Stimulated activated memory B cell treated with anti-CD40 and anti-IgM and Interleukin-4, amounts not matched to agents 10 μg/mL and 1 μg/mL and 100 μg/mL, for 72 hours (primary cell): Measurements from ENCODE around the gene CYP3A7.
"Not testable (repeated sequence)": the region's sequence is repeated elsewhere in the genome, so short reads cannot be mapped to it uniquely, and the experiment has no call there.

Source experiments
- ATAC-seq: fragments of 150-1000 bp; cut with Tn5 transposase; 2 replicates; pipeline ENCODE4 v1.10.0; 2021
- H3K27ac Mint-ChIP-seq: one replicate; pipeline ENCODE4 v1.8.0; 2022; ENCODE audit warnings: mild to moderate bottlenecking, mixed read lengths
- H3K27me3 Mint-ChIP-seq: one replicate; pipeline ENCODE4 v1.8.0; 2022; ENCODE audit warnings: mixed read lengths
- H3K36me3 Mint-ChIP-seq: one replicate; pipeline ENCODE4 v1.8.0; 2022; ENCODE audit warnings: mixed read lengths
- H3K4me1 Mint-ChIP-seq: one replicate; pipeline ENCODE4 v1.8.0; 2022; ENCODE audit warnings: mixed read lengths
- H3K4me3 Mint-ChIP-seq: one replicate; pipeline ENCODE4 v1.8.0; 2022; ENCODE audit warnings: mild to moderate bottlenecking, moderate library complexity, mixed read lengths
- H3K9me3 Mint-ChIP-seq: one replicate; pipeline ENCODE4 v1.8.0; 2022; ENCODE audit warnings: mixed read lengths

Gene CYP3A7

DNA sequence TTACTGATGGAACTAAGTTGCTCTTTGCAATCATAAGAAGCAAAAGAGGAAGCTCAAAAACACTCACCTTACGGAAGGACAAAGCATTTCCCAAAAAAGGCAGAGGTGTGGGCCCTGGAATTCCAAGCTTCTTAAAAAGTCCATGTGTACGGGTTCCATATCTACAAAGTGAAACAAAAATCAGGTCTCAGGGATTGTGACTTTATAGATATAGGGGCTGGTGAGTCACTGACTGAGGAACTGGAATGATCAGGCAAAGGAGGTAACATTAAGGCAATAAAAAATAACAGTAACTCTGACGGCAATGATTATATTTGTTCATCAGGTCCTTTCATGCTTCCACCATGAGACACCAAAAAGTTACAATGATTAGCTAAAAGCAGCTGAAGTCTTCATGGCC lies 4.0 kb downstream of the CYP3A7 start:
- ATAC-seq, result no peak
- Mint-ChIP-seq H3K4me1 (no peaks in the 10 kb centered on the region), H3K27ac (no peak overlapping the region), H3K27me3 (no peaks in the 10 kb centered on the region), H3K9me3 (no peaks in the 10 kb centered on the region), H3K4me3 (no peak overlapping the region), H3K36me3 (no peaks in the 10 kb centered on the region)

DNA sequence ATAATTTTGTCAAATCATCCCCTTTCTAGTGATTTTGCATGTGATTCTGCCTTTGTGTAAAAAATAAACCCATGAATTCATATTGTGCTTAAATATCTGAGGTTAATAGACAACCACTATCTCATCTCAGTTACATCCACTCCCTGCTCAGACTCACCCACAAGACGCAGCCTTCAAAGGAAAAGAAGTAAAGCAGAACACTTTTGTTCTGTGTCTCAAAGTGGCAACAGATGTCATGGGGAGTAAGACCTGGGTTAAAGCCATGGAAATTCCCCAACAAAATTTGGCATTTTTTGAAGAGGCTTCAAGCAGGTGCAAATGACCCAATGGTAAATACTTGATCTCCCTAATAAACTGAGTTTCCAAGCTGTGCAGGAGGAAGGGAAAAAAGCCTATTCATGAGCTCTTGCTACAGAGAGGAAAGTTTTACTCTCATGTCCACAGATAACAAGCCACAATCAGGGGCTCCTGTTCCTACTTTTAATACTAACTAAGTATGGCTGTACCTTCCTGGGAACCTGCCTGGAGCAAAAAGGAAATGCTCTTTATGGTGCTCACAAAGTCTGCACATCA lies 4.7 kb downstream of the CYP3A7 start:
- Mint-ChIP-seq H3K4me1 (no peaks in the 10 kb centered on the region), H3K27me3 (no peaks in the 10 kb centered on the region), H3K27ac (no peak overlapping the region), H3K9me3 (no peaks in the 10 kb centered on the region), H3K36me3 (no peaks in the 10 kb centered on the region), H3K4me3 (no peak overlapping the region)
- no peak for ATAC-seq

DNA sequence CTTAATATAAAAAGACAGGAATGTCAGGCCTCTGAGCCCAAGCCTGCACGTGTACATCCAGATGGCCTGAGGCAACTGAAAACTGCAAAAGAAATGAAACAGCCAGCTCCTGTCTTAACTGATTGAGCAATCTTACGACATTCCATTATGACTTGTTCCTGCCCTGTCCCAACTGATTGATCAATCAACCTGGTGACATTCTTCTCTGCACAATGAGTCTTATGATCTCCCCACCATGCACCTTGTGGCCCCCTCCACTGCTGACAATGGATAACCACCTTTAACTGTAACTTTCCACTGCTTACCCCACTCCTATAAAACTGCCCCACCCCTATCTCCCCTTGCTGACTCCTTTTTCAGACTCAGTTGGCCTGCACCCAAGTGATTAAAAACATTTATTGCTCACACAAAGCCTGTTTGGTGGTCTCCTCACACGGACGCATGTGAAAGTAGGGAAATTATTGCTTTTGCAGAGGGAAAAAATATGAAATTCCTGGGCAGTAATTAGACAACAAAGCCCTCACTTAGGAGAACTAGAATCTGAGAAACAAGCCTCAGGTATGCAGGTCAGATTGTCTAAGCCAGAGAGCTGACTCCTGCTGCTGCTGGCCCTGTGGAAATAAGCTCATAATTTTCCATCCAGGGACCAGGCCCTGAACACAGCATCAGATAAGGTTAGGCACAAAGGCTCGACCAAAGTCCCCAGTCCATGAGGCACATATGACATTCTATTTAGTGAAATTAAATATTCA lies 5.3 kb downstream of the CYP3A7 start:
- H3K4me3 Mint-ChIP-seq, result no peak overlapping the region
- no peaks in the 10 kb centered on the region for H3K9me3 Mint-ChIP-seq
- H3K27me3 Mint-ChIP-seq, result no peaks in the 10 kb centered on the region
- no peak for ATAC-seq
- no peak overlapping the region for H3K27ac Mint-ChIP-seq
- no peaks in the 10 kb centered on the region for H3K36me3 Mint-ChIP-seq
- H3K4me1 Mint-ChIP-seq, result no peaks in the 10 kb centered on the region

DNA sequence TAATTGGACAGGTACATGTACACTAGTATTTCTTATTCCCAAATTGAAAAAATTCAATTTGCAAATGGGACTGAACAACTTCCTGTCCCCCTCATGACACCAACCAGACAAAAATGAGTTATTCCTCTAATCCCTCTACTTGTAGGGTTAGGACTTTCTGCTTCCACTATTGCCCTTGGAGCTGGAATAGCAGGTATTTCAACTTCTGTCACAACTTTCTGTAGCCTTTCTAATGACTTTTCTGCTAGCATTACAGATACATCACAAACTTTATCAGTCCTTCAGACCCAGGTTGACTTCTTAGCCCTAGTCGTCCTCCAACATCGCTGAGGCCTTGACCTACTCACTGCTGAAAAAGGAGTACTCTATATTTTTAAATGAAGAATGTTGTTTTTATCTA lies 6.4 kb downstream of the CYP3A7 start:
- H3K27ac Mint-ChIP-seq, result no peak overlapping the region
- no peak overlapping the region for H3K4me3 Mint-ChIP-seq
- H3K27me3 Mint-ChIP-seq, result no peaks in the 10 kb centered on the region
- ATAC-seq, result no peak
- H3K9me3 Mint-ChIP-seq, result no peaks in the 10 kb centered on the region
- no peaks in the 10 kb centered on the region for H3K4me1 Mint-ChIP-seq
- no peaks in the 10 kb centered on the region for H3K36me3 Mint-ChIP-seq

DNA sequence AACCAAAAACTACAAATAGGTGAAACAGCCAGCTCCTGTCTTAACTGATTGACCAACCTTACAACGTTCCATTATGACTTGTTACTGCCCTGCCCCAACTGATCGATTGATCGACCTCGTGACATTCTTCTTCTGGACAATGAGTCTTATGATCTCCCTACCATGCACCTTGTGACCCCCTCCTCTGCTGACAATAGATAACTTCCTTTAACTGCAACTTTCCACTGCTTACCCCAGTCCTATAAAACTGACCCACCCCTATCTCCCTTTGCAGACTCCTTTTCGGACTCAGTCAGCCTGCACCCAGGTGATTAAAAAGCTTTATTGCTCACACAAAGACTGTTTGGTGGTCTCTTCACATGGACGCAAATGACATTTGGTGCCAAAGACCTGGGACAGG lies 11.8 kb downstream of the CYP3A7 start:
- not testable (repeated sequence) for H3K27ac Mint-ChIP-seq, H3K4me3 Mint-ChIP-seq, H3K9me3 Mint-ChIP-seq, ATAC-seq, H3K4me1 Mint-ChIP-seq, H3K36me3 Mint-ChIP-seq, H3K27me3 Mint-ChIP-seq

DNA sequence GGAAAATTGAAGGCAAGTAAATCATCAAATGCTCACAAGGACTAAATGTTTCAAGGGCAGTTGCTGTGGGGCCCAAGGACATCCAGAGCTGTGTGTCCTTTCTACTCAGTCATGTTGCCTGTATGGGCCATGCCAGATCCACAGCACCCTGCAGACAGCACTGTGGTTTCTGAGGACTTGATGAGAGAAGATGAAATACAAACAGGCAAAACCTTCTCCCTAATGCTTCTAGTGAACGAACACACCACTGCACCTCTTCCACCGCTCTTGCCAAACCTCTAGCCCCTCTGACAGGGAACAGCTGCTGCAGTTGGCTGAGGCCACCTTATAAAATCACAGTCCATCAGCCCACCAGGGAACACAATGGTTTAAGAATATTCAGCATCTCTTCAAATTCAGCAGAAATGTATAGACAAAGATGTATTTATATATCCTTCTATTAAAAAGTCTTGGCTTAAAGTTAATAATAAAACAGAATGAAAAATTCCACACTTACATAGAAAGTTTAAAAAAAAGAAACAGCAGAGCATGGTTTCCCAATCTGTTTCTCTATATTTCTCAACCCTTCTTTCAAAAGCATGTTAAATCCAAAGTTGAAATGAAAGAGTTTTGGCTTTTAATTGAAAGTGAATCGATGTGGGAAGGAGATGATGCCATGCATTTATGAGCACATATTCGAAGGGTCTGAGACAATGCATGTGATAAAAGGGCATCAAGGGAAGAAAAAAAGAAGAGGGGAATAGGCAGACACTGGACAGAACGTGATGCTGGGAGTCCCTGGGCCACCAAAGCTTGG lies 14.0 kb downstream of the CYP3A7 start:
- Mint-ChIP-seq H3K36me3 (no peaks in the 10 kb centered on the region), H3K27me3 (no peaks in the 10 kb centered on the region), H3K9me3 (no peaks in the 10 kb centered on the region), H3K4me3 (no peak overlapping the region), H3K27ac (no peak overlapping the region), H3K4me1 (no peaks in the 10 kb centered on the region)
- ATAC-seq, result no peak

DNA sequence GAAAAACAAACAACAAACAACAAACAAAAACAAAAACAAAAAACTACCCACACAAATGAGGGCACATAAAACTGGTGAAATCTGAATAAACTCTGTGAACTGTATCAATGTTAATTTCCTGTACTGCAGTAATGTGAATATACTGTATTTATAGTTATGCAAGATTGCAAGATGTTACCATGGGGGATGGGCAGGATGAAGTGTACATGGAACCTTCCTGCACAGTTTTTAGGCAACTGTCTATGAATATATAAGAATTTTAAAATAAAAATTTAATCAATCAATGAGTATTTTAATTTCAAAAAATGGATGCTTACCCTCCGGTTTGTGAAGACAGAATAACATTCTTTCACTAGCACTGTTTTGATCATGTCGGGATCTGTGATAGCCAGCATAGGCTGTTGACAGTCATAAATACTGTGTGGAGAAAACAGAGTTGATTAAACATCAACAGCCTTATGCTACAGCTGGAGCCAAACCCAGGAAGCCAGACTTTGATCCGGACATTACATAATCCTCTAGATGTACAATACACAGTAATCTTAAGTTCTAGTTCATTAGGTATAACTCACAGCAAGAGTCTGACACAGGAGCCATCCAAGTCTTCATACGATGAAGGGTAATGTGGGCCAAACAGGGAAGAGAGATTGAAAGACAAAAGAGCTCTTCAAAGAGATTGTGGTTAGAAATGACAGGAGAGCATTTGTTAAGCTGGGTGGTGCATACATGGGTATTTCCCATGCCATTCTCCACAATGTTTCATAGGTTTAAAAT lies 14.8 kb downstream of the CYP3A7 start:
- Mint-ChIP-seq H3K4me1 (no peaks in the 10 kb centered on the region), H3K27me3 (peaks cover under 1% of the 10 kb centered on the region), H3K27ac (no peak overlapping the region), H3K4me3 (no peak overlapping the region), H3K36me3 (peaks cover 6% of the 10 kb centered on the region), H3K9me3 (no peaks in the 10 kb centered on the region)
- ATAC-seq, result no peak

DNA sequence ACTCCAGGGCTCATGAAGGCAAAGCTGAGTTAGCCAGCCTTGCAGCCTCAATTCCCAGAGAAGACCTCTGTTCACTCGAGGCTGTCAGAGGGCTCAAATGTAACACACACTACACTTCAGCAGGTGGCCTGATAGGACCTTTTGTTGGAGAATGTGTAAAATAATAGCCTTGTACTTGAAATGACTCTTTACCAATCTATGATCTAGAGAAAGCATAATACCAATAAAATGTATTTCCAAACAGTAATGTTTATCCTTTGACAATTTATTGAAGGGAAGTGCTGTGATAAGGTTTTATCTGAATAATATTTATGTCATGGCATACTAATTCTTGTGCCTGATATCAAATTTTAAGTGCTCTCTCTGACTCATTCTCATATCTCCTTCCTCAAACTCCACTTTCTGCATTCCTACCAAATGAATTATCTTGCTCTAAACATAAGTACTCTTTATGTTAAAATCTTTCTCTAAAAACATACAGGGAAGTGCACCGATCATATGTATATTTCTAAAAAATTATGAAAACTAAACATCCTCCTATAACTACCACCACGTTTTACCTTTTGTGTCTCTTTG lies 20.9 kb downstream of the CYP3A7 start:
- peaks cover 3% of the 10 kb centered on the region for H3K9me3 Mint-ChIP-seq

DNA sequence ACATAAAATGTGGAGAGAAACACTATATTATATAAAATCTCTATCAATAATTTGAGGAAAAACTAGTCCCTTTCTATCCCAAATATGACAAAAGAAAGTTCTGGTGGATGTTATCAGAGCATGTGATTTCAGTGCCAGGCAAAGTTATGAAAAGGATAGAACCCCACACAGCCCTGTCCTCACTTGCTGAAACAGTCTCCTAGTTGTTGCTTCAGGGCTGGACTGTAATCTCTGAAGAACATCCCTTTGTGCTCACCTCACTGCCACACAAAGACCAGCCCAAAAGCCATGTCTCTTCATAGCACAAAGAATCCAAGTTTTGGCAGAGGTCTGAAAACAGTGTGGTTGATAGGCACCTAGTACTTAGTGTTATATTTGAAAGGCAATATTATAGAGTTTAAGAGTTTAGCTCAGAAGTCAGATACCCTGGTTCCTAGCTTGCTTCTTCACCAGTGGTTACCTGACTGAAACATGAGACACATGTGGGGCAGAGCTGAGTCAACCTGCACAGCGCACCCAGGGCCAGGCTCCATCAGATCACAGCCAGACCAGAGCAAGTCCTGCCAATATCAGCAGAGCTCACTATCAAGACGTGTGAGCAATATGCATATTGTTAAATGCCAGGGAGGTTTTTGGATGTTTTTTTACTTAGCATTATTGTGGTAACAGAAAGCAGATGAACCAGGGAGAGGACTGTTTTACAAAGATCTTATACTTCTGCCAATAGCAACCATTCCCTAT lies 25.0 kb downstream of the CYP3A7 start:
- H3K27me3 Mint-ChIP-seq, result peaks cover 6% of the 10 kb centered on the region
- peaks cover 30% of the 10 kb centered on the region for H3K36me3 Mint-ChIP-seq
- no peak for ATAC-seq
- no peaks in the 10 kb centered on the region for H3K4me1 Mint-ChIP-seq
- no peak overlapping the region for H3K4me3 Mint-ChIP-seq
- H3K27ac Mint-ChIP-seq, result no peak overlapping the region
- peaks cover 3% of the 10 kb centered on the region for H3K9me3 Mint-ChIP-seq

More for the DNA sequence above, 20.9 kb downstream of the CYP3A7 start:
- Mint-ChIP-seq H3K4me1 (no peaks in the 10 kb centered on the region), H3K36me3 (peaks cover 23% of the 10 kb centered on the region), H3K4me3 (no peak overlapping the region), H3K27ac (no peak overlapping the region), H3K27me3 (peaks cover 8% of the 10 kb centered on the region)
- ATAC-seq, result no peak

DNA sequence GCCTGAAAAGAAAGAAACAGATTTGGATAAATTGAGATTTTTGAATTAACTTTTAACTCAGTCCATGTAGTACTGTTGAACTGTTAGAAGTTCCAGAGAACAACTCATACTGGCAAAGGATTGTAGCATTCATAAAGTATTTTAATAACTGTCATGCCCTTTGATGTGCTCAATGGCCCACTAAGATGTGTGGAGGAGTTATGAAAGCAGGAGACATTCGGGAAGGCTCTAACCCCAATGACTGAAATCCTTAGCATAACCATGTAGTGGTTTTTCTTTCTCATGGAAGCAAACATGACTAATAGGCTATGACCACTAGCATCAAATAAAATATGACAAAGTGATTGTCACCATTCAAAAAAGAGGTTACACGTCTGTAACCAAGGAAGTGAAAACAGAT lies 25.7 kb downstream of the CYP3A7 start:
- Mint-ChIP-seq H3K27ac (no peak overlapping the region), H3K4me1 (no peaks in the 10 kb centered on the region), H3K36me3 (peaks cover 22% of the 10 kb centered on the region), H3K9me3 (peaks cover 2% of the 10 kb centered on the region), H3K27me3 (no peaks in the 10 kb centered on the region), H3K4me3 (no peak overlapping the region)
- no peak for ATAC-seq

DNA sequence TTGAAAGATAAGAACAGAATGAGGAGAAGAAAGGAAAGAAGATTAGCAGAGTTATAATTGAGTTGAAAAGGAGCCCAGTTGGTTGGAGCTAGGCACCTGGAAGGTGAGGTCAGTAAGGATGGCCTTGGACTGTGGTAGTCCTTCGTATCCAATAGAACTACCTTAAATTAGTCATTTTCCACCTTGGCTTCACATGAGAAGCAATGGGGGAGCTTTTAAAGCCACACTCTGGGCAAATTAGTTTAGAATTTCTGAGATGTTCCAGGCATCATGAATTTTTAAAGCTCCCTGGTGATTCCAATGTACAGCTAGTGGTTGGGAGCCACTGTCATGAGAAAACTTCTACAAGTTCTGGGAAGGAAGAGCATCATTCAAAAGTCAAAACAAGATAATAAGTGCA lies 27.9 kb downstream of the CYP3A7 start:
- H3K4me1 Mint-ChIP-seq, result no peaks in the 10 kb centered on the region
- H3K9me3 Mint-ChIP-seq, result no peaks in the 10 kb centered on the region
- no peak for ATAC-seq
- no peak overlapping the region for H3K27ac Mint-ChIP-seq
- peaks cover 9% of the 10 kb centered on the region for H3K27me3 Mint-ChIP-seq
- no peak overlapping the region for H3K4me3 Mint-ChIP-seq
- H3K36me3 Mint-ChIP-seq, result peaks cover 15% of the 10 kb centered on the region

DNA sequence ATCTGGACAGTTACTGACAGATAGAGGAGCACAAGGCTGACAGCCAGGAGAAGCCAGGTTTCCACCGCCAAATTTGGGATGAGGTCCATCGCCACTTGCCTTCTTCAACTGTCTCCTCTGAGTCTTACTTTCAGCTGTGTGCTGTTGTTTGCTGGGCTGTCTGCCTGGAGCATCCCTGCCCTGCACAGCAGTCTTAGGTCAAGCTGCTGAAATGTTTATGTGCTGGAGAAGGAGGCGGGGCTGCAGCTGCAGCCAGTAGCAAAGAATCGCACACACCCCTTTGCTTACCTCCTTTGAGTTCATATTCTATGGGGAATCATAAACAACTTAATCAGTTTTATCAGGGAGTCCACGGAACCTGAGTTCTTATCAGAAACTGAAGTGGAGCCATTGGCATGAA lies 35.0 kb downstream of the CYP3A7 start:
- no peaks in the 10 kb centered on the region for H3K9me3 Mint-ChIP-seq
- peaks cover 9% of the 10 kb centered on the region for H3K27me3 Mint-ChIP-seq
- no peak overlapping the region for H3K4me3 Mint-ChIP-seq
- peaks cover 8% of the 10 kb centered on the region for H3K36me3 Mint-ChIP-seq
- H3K27ac Mint-ChIP-seq, result no peak overlapping the region
- H3K4me1 Mint-ChIP-seq, result no peaks in the 10 kb centered on the region
- no peak for ATAC-seq

DNA sequence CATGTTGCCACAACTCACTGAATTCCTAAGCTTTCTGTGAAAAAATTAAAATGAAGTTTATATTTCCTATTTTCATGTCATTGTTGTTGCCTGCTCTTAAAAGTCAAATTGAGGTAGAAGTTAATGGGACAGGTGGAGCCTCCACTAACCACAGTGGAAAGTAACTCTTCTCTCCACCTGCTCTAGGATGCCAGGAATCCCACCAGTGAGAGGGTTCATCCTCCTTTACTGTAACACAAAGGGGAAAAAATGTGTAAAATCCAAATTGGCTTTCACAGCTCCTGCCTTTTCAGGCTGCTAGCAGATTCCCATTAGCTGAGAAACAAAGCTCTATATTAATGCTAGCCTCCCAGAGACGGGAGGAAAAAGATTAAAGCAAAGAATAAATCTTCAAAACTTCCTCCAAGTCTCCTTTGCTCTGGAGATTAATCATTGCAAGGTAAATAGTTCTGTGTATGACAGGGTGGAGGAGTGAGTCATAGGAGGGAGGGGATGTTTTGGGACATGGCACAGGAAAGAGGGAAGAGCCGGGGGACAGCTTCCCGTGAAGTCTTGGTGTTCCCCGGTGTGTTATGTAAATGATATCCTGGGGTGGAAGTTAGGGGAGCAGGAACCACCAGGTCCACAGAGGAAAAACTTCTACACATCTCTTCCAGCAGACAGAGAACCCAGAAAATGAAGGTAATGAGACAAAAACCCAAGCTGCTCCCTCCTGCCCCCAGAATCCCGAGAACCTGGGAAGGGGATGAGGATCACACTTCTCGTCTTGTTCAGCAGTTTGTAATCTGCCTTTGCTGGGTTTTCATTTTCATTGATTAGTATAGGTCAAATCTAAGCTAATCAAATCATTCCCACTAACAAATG lies 35.9 kb downstream of the CYP3A7 start:
- ATAC-seq, H3K27me3 Mint-ChIP-seq, H3K36me3 Mint-ChIP-seq, H3K4me1 Mint-ChIP-seq, H3K27ac Mint-ChIP-seq, H3K4me3 Mint-ChIP-seq, H3K9me3 Mint-ChIP-seq: not testable (repeated sequence)

DNA sequence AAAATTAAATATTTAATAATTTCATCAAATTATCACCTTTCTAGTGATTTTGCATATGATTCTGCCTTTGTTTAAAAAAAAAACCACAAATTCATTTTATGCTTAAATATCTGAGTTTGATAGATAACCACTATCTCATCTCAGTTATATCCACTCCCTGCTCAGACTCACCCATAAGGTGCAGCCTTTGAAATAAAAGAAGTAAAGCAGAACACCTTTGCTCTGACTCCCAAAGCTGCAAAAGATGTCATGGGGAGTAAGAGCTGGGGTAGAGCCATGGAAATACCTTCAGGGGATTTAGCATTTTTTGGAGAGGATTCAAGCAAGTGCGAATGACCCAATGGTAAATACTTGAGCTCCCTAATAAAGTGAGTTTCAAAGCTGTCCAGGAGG lies 40.1 kb downstream of the CYP3A7 start:
- Mint-ChIP-seq H3K27me3 (no peaks in the 10 kb centered on the region), H3K9me3 (peaks cover 8% of the 10 kb centered on the region), H3K27ac (no peak overlapping the region), H3K4me1 (no peaks in the 10 kb centered on the region), H3K36me3 (peaks cover 6% of the 10 kb centered on the region), H3K4me3 (no peak overlapping the region)
- ATAC-seq, result no peak
